GM18505 (cell line): Measurements from ENCODE around the gene CREB3L1.
A peak's percentile ranks its signal among the peaks of the same experiment; 100 is the strongest.

ENCODE experiments used
- ATAC-seq: cut with Tn5 transposase; IDR thresholded peaks from one replicate; pipeline ENCODE4 v1.9.1; 2021; ENCODE audit not compliant: unreplicated experiment
- POLR2A ChIP-seq: IDR thresholded peaks from 4 replicates; pipeline ENCODE4 v1.6.1; 2011; ENCODE audit warnings: borderline replicate concordance; ENCODE audit not compliant: insufficient read depth, insufficient read length; ENCODE audit errors: extremely low read depth

CREB3L1 gene

GRCh38 chr11:46361283-46362155 lies 84.1 kb downstream of the CREB3L1 start:
- peak; percentile 76 for TF ChIP-seq POLR2A
- peak; percentile 91 for ATAC-seq

GRCh38 chr11:46362156-46363030 lies 84.9 kb downstream of the CREB3L1 start:
- ATAC-seq: no peak

GRCh38 chr11:46363031-46363407 lies 85.6 kb downstream of the CREB3L1 start:
- no peak for ATAC-seq
- no peak for TF ChIP-seq POLR2A

More at GRCh38 chr11:46362156-46363030, 84.9 kb downstream of the CREB3L1 start:
- TF ChIP-seq POLR2A: no peak

- ATAC-seq: no peak
- TF ChIP-seq POLR2A: no peak
Observed at GRCh38 chr11:46363455-46364005, 86.1 kb downstream of the CREB3L1 start.

GRCh38 chr11:46364056-46364455 lies 86.6 kb downstream of the CREB3L1 start:
- TF ChIP-seq POLR2A: no peak
- ATAC-seq: no peak

GRCh38 chr11:46364791-46365190 lies 87.3 kb downstream of the CREB3L1 start:
- ATAC-seq: no peak
- TF ChIP-seq POLR2A: no peak

GRCh38 chr11:46366260-46366659 lies 88.8 kb downstream of the CREB3L1 start:
- ATAC-seq: no peak
- TF ChIP-seq POLR2A: no peak

GRCh38 chr11:46366661-46367161 lies 89.2 kb downstream of the CREB3L1 start:
- no peak for ATAC-seq
- TF ChIP-seq POLR2A: no peak

GRCh38 chr11:46367244-46367915 lies 89.9 kb downstream of the CREB3L1 start:
- ATAC-seq: peak; percentile 55

GRCh38 chr11:46367916-46368267 lies 90.4 kb downstream of the CREB3L1 start:
- ATAC-seq: no peak
- no peak for TF ChIP-seq POLR2A

More at GRCh38 chr11:46367244-46367915, 89.9 kb downstream of the CREB3L1 start:
- no peak for TF ChIP-seq POLR2A

GRCh38 chr11:46369458-46370152 lies 92.1 kb downstream of the CREB3L1 start:
- ATAC-seq: peak; percentile 56
- no peak for TF ChIP-seq POLR2A

- ATAC-seq: no peak
- no peak for TF ChIP-seq POLR2A
Observed at GRCh38 chr11:46370253-46370652, 92.8 kb downstream of the CREB3L1 start.
